IgD-negative memory B cell (primary cell): Measurements from ENCODE around the gene RNF6. TPM values are rescaled to one million over a fixed set of nuclear protein-coding genes. Genes with fewer than 3 reads are reported as not detected.

Experiments
- H3K27ac Mint-ChIP-seq, 3 donors: one replicate each; pipeline ENCODE4 v1.8.0; 2020 to 2022; ENCODE audit warnings: mild to moderate bottlenecking in 3 of 3, mixed read lengths in 3 of 3, moderate library complexity in 1 of 3
- H3K27me3 Mint-ChIP-seq: one replicate; pipeline ENCODE4 v1.8.0; 2021; ENCODE audit warnings: mixed read lengths
- H3K36me3 Mint-ChIP-seq: one replicate; pipeline ENCODE4 v1.8.0; 2020; ENCODE audit warnings: mild to moderate bottlenecking, mixed read lengths
- H3K4me1 Mint-ChIP-seq, 3 donors: one replicate each; pipeline ENCODE4 v1.8.0; 2020 to 2022; ENCODE audit warnings: mixed read lengths in 3 of 3, mild to moderate bottlenecking in 1 of 3
- H3K4me3 Mint-ChIP-seq, 4 donors: one replicate each; pipeline ENCODE4 v1.8.0; 2020 to 2022; ENCODE audit warnings: mild to moderate bottlenecking in 4 of 4, mixed read lengths in 4 of 4, moderate library complexity in 3 of 4
- H3K9me3 Mint-ChIP-seq, 3 donors: one replicate each; pipeline ENCODE4 v1.8.0; 2020 to 2021; ENCODE audit warnings: mixed read lengths in 3 of 3, mild to moderate bottlenecking in 1 of 3
- polyA plus RNA-seq: library from polyadenylated mRNA; unstranded; fragments of 300-500 nt; fragmentation: Illumina TruSeq; gene quantifications from one replicate; pipeline ENCODE4 v1.2.3, GENCODE V29; 2021

The RNF6 gene
- polyA plus RNA-seq, 1 donor from 2014 or later, result 52.7 TPM

DNA sequence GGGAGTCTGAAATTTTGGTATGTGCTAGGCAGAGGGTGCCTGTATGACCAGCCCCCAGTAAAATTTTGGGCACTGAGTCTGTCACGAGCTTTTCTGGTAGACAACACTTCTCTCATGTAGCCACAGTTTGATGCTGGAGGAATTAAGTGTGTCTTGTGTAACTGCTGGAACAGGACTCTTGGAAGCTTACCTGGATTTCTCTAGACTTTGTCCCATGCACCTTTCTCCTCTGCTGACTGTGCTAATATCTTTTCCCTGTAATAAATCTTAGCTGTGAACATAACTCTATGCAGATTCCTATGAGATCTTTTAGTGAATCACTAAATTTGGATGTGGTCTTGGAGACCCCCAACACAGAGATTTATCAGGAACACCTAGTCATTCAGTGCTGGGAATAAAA lies 13.8 kb downstream of the RNF6 start:
- Mint-ChIP-seq H3K9me3 (no peaks in the 10 kb centered on the region), H3K36me3 (peaks cover 8% of the 10 kb centered on the region), H3K27ac (no peak overlapping the region), H3K4me1 (peaks cover 0 to 5% (median 0%) of the 10 kb centered on the region in 3 donors), H3K4me3 (no peak overlapping the region), H3K27me3 (no peaks in the 10 kb centered on the region)

DNA sequence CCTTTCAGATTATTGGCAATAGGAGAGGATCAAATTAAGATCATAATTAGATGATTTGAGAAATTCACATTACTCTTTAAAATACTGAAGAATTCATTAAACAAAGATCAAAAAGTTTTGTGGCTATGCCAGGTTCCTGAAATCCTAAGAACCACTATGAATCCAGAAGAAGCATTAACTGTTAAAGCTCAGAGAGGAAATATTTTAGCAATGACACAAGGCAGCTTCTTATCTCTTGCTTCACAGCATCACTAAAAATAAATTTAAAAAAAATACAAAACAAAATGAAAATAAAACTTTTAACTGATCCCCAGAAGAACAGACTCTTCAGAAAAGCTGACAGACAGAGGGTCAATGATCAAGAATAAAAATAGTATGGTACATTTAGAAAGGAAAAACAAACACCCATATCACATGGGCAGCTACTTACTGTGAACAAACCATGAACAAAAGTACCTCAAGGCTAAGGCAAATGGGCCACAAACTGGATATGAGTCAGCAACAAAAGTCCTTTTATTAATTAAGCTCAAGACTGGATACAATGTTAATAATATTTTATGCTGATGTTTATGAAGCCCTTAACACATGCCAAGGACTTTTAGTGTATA lies 19.6 kb downstream of the RNF6 start:
- Mint-ChIP-seq H3K27ac (no peak overlapping the region), H3K4me1 (no peaks in the 10 kb centered on the region), H3K4me3 (no peak overlapping the region), H3K27me3 (no peaks in the 10 kb centered on the region), H3K9me3 (peaks cover 0 to 1% (median 0%) of the 10 kb centered on the region in 3 donors), H3K36me3 (peaks cover 9% of the 10 kb centered on the region)

DNA sequence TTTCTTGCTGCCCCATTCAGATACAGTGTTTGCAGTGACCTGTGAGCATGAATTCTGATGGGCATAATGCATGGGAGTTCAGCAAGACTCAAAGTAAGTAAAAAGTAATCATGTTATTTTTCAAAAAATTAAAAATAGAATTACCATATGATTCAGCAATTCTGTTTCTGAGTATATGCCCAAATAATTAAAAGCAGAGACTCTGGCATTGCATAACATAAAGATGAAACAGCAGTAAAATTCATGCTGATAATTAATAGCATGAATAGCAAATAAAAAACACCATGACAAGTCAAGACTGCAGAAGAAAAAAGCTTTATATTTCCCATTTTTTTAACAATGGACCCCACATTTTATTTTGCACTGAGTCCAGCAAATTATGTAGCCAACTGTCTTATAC lies 21.3 kb downstream of the RNF6 start:
- no peaks in the 10 kb centered on the region for H3K27me3 Mint-ChIP-seq
- H3K4me3 Mint-ChIP-seq, result no peak overlapping the region
- peaks cover 15% of the 10 kb centered on the region for H3K36me3 Mint-ChIP-seq
- H3K27ac Mint-ChIP-seq, result no peak overlapping the region
- peaks cover 3 to 7% (median 3%) of the 10 kb centered on the region in 3 donors for H3K9me3 Mint-ChIP-seq
- H3K4me1 Mint-ChIP-seq, result no peaks in the 10 kb centered on the region

DNA sequence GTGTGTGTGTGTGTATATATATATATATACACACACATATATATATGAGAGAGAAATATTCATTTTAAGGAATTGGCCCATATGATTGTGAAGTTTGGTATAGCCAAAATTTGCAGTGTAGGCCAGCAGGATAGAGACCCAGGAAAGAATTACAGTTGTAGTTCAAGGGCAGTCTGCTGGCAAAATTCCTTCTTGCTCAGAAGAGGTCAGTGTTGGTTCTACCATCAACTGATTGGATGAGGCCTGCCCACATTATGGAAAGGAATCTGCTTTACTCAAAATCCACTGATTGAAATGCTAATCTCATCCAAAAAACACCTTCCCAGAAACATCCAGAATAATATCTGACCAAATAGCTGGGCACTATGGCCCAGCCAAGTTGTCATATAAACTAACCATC lies 24.0 kb downstream of the RNF6 start:
- H3K27ac Mint-ChIP-seq, result no peak overlapping the region
- no peaks in the 10 kb centered on the region for H3K27me3 Mint-ChIP-seq
- peaks cover 20% of the 10 kb centered on the region for H3K36me3 Mint-ChIP-seq
- no peaks in the 10 kb centered on the region for H3K4me1 Mint-ChIP-seq
- no peak overlapping the region for H3K4me3 Mint-ChIP-seq
- peaks cover 8 to 14% (median 13%) of the 10 kb centered on the region in 3 donors for H3K9me3 Mint-ChIP-seq

DNA sequence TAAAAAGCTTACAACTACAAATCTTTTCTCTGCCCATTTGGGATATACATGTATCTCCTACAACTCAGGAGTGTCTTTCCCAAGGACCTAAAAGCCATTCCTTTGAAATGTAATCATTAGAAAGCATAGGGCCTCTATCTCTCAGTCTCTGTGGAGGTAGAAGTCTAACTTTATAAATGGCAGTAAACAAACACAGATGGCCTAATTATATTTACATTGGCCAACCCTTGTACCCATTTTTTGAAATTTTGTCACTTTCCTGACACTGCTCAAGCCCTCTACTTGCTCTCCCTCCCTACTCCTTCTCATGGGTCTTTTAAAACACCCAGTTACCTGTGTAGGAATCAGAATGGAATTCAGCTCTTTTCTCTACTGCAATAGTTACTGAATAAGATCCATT lies 24.8 kb downstream of the RNF6 start:
- Mint-ChIP-seq H3K27ac (no peak overlapping the region), H3K4me1 (no peaks in the 10 kb centered on the region), H3K36me3 (peaks cover 16% of the 10 kb centered on the region), H3K27me3 (no peaks in the 10 kb centered on the region), H3K9me3 (peaks cover 8 to 14% (median 13%) of the 10 kb centered on the region in 3 donors), H3K4me3 (no peak overlapping the region)

DNA sequence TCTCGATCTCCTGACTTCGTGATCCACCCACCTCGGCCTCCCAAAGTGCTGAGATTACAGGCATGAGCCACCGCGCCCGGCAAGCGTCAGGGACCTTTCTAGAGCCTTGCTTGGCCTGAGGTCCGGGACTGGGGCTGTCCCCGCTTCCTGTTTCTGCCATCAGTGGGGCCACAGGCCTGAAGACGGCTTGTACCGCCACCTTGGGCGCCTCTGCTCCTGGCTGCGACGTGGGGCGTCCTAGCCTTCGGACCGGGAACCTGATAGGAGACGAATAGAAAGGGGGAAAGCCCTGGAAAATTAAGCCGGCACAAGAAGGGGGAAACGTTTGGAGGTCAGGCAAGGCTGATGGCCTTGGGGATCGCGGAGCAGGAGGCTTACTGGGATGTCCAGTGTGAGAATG lies 35.1 kb downstream of the RNF6 start:
- H3K27ac Mint-ChIP-seq, result peak overlapping the region; percentile 97 to 99 (median 97)
- H3K4me3 Mint-ChIP-seq, result peak overlapping the region; percentile 93 to 95 (median 94)
- H3K4me1 Mint-ChIP-seq, result peaks cover 30 to 32% (median 31%) of the 10 kb centered on the region in 3 donors
- peaks cover 0 to 2% (median 0%) of the 10 kb centered on the region in 3 donors for H3K9me3 Mint-ChIP-seq
- no peaks in the 10 kb centered on the region for H3K27me3 Mint-ChIP-seq
- H3K36me3 Mint-ChIP-seq, result no peaks in the 10 kb centered on the region

DNA sequence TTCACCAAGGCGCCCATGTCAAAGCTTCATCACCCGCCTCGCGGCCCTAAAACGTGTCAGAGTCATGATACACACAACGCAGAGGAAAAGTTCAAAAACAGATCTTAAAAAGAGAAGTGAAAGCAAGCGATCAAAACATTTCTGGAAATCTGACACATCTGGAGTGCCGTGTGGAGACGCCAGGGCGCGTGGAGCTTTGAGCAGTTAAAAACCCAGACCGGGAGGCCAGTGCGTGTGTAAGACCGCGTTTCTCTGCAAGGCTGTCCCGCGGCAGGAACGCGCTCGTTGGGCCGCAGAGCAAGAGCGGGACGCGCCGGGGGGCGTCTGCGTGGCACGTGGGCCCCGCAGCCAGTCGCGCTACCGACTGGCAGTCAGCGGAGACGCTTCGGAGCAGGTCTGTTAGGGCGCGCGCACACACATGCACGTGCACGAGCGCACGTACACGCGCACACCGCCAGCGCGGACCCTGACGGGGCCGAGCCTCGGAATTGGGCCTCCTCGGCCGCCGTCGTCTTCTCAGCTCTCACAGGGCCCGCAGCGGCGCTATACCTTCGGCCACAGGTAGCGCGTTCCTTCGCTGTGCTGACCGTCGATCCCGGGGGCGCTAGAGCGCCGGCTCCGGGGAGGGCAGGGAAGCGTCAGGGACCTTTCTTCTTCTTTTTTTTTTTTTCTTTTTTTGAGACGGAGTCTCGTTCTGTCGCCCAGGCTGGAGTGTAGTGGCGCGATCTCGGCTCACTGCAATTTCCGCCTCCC lies 35.8 kb downstream of the RNF6 start:
- H3K9me3 Mint-ChIP-seq, result peaks cover 0 to 2% (median 0%) of the 10 kb centered on the region in 3 donors
- no peaks in the 10 kb centered on the region for H3K36me3 Mint-ChIP-seq
- peak overlapping the region; percentile 93 to 95 (median 94) for H3K4me3 Mint-ChIP-seq
- peaks cover 30 to 32% (median 31%) of the 10 kb centered on the region in 3 donors for H3K4me1 Mint-ChIP-seq
- H3K27me3 Mint-ChIP-seq, result no peaks in the 10 kb centered on the region
- H3K27ac Mint-ChIP-seq, result peak overlapping the region; percentile 97 to 99 (median 97)

DNA sequence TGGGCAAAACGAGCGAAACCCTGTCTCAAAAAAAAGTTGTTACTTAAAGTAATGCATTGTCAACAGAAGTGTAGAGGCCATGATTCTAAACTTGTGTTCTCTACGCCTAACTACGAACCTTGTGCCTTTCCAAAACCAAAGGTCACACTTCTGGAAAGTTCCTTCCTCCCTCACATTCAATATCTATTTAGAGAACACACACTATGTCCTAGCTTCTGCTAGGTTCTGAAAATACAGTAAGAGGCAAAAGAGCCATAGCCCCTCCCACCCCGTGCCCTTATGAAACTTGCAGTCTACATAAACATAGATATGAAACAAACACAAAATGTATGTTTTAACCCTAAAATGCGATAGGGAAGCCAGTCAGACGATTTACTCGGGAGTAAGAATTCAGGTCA lies 36.4 kb downstream of the RNF6 start:
- no peaks in the 10 kb centered on the region for H3K36me3 Mint-ChIP-seq
- peaks cover 0 to 2% (median 0%) of the 10 kb centered on the region in 3 donors for H3K9me3 Mint-ChIP-seq
- peak overlapping the region; percentile 97 to 99 (median 97) for H3K27ac Mint-ChIP-seq
- H3K4me3 Mint-ChIP-seq, result peak overlapping the region; percentile 93 to 95 (median 94)
- no peaks in the 10 kb centered on the region for H3K27me3 Mint-ChIP-seq
- peaks cover 30 to 32% (median 31%) of the 10 kb centered on the region in 3 donors for H3K4me1 Mint-ChIP-seq

DNA sequence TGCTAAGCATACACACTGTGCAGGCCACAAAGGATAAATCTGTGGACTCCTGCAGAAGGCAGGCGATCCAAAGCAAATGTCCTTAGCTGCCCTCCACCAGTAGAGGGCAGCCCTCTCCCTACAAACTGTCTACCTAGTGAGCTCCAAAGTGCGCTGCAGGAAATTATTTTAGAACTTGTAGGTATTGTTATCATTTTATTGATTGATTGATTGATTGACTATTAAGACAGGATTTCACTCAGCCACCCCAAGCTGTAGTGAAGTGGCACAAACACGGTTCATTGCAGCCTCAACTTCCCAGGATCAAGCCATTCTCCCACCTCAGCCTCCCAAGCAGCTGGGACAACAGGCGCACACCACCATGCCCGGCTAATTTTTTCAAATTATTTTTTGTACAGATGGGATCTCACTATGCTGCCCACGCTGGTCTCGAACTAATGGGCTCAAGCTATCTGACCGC lies 37.3 kb downstream of the RNF6 start:
- peaks cover 0 to 2% (median 0%) of the 10 kb centered on the region in 3 donors for H3K9me3 Mint-ChIP-seq
- peak overlapping the region; percentile 35 to 86 (median 68) for H3K4me3 Mint-ChIP-seq
- no peaks in the 10 kb centered on the region for H3K27me3 Mint-ChIP-seq
- H3K4me1 Mint-ChIP-seq, result peaks cover 30 to 32% (median 31%) of the 10 kb centered on the region in 3 donors
- peak overlapping the region; percentile 63 to 90 (median 86) for H3K27ac Mint-ChIP-seq
- no peaks in the 10 kb centered on the region for H3K36me3 Mint-ChIP-seq

DNA sequence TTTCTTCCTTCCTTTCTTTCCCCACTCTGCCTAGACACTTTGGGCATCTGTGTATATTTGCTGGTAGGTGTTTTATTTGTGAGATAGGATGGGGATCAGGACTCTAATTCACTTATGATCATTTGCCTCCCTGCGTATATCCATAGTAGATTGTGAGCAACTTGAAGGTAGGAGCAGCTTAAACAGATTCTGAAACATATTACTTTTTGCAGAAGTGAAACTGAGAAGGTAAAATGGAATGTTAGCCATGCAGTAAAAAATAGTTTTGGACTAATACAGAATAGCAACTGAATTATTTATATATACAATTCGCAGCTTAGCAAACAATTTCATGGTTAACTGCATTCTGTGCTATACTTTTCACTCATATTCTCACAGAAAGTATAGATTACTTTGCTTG lies 38.7 kb downstream of the RNF6 start:
- H3K4me1 Mint-ChIP-seq, result peaks cover 30 to 32% (median 30%) of the 10 kb centered on the region in 3 donors
- H3K36me3 Mint-ChIP-seq, result no peaks in the 10 kb centered on the region
- H3K4me3 Mint-ChIP-seq, result peak overlapping the region in 2 of 4 donors; percentile 1 to 58
- H3K27ac Mint-ChIP-seq, result peak overlapping the region in 2 of 3 donors; percentile 1 to 83
- H3K9me3 Mint-ChIP-seq, result peaks cover 0 to 2% (median 0%) of the 10 kb centered on the region in 3 donors
- no peaks in the 10 kb centered on the region for H3K27me3 Mint-ChIP-seq

DNA sequence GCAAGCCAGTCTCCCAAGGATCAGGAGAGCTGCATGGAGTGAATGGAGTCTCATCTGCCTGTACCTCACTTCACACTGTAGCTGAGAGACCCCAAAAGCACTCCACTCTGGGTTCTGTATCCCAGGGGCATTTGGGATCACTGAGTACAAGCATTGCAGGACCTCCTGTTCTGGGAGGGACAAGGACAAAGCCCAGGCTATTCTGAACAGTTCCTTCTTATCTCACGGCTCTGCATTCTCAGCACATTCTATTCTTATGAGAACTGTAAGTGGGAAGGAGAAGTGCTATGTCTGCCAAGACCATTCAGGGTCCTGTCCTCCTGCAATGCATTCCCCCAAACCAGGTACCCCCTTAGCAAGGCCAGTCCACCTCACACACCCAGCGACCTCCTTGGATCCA lies 42.8 kb downstream of the RNF6 start:
- Mint-ChIP-seq H3K27me3 (no peaks in the 10 kb centered on the region), H3K4me3 (no peak overlapping the region), H3K36me3 (no peaks in the 10 kb centered on the region), H3K27ac (no peak overlapping the region), H3K9me3 (peaks cover 0 to 2% (median 0%) of the 10 kb centered on the region in 3 donors), H3K4me1 (peaks cover 6 to 8% (median 7%) of the 10 kb centered on the region in 3 donors)

DNA sequence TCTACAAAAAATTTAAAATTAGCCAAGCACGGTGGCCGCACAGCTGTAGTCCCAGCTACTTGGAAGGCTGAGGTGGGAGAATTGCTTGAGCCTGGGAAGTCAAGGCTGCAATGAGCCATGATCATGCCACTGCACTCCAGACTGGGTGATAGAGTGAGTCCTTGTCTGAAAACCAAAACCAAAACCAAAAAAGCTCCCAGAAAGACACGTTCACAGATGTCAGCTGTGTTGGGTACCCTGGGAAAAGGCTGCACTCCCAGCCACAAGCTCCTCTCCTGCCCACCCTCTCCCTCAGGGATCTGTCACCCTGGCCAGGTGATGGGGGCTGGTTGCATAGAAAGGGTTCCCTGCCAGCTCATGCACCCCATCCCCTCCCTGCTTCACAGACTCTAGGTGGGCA lies 53.3 kb downstream of the RNF6 start:
- peaks cover 2% of the 10 kb centered on the region for H3K27me3 Mint-ChIP-seq
- H3K4me1 Mint-ChIP-seq, result no peaks in the 10 kb centered on the region
- H3K36me3 Mint-ChIP-seq, result peaks cover 8% of the 10 kb centered on the region
- H3K4me3 Mint-ChIP-seq, result no peak overlapping the region
- no peaks in the 10 kb centered on the region for H3K9me3 Mint-ChIP-seq
- H3K27ac Mint-ChIP-seq, result no peak overlapping the region

DNA sequence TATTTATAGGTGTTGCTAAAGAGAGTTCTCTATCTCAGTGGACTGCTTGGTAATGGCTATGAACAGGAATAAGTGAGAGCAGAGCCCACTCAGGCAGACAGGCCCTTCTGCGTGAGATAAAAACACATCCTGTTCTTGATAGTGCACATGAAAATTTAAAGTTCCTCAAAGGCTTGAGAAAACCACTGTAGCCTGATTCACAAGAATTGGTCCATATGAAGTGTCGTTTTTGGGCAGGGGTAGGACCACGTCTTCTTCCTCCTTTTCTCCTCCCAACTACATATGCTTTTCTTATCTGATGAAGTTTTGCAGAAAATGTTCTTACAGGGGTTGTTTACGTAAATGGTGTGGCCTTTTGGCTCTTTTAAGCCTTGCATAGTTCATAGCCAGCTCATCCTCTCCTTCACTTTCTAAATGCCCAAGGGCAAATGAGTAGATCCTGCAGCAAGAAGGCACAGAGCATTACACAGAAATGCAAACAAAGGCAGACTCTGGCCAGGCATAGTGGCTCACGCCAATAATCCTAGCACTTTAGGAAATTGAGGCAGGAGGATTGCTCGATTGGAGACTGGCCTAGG lies 53.8 kb downstream of the RNF6 start:
- Mint-ChIP-seq H3K4me3 (no peak overlapping the region), H3K27ac (no peak overlapping the region), H3K9me3 (no peaks in the 10 kb centered on the region), H3K4me1 (no peaks in the 10 kb centered on the region), H3K36me3 (peaks cover 8% of the 10 kb centered on the region), H3K27me3 (peaks cover 2% of the 10 kb centered on the region)

DNA sequence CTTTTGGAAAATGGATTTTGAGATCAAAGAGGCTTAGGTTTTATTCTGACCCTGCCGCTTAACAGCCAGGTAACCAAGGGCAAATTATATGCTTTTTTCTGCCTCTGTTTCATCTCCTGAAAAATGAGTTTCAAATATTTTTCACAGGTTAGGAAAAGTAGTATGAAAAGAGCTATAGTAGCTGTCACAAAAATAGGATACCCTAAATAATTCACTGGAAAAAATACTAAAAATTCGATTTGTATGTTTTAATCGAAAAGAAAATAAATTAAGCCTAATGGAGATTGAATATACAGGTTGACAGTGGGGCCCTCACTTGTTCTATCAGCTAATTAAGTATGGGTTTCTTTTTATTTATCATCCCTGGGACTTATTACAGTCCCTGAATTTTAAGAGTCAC lies 58.3 kb downstream of the RNF6 start:
- H3K4me1 Mint-ChIP-seq, result no peaks in the 10 kb centered on the region

More for the DNA sequence above, 58.3 kb downstream of the RNF6 start:
- Mint-ChIP-seq H3K27me3 (peaks cover 3% of the 10 kb centered on the region), H3K9me3 (no peaks in the 10 kb centered on the region), H3K36me3 (peaks cover 8% of the 10 kb centered on the region), H3K27ac (no peak overlapping the region), H3K4me3 (no peak overlapping the region)
